Measurements from ENCODE around the gene PCDHA10.
"Not testable (repeated sequence)": the region's sequence is repeated elsewhere in the genome, so short reads cannot be mapped to it uniquely, and the experiment has no call there.

The PCDHA10 gene

DNA sequence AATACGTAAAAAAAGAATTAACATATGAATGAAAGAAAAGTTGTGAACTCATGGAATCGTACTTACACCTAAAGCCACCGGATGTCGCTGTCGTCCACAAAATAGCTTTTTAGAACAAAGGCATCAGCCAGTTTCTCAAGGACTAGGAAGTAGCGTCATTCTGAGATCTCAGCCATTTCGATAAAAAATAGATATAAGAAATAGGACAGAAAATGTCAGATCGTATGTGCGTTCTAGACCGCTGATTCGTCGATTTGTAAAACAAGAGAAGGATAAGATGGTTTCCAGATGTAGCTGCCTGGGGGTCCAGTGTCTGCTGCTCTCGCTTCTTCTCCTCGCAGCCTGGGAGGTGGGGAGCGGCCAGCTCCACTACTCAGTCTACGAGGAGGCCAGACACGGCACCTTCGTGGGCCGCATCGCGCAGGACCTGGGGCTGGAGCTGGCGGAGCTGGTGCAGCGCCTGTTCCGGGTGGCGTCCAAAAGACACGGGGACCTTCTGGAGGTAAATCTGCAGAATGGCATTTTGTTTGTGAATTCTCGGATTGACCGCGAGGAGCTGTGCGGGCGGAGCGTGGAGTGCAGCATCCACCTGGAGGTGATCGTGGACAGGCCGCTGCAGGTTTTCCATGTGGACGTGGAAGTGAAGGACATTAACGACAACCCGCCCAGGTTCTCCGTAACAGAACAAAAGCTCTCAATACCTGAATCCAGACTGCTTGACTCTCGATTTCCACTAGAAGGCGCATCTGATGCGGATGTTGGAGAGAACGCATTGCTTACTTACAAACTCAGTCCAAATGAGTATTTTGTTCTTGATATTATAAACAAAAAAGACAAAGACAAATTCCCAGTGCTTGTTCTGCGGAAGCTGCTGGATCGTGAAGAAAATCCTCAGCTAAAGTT, at the start of gene PCDHA10:
PCDHA10 (plus strand) TSS at position 126 of the 903 bp plus-strand sequence; CDS start at position 278, 152 bp downstream.
- Histone ChIP-seq H3K4me1 (ENCODE audit: control insufficient read depth in 1 of 2, insufficient read depth in 2 of 2, low read length in 2 of 2) (no peaks in the 10 kb centered on the region), H3K9me3 (ENCODE audit: control insufficient read depth in 1 of 2, low read length in 2 of 2) (peaks cover 3 to 5% of the 10 kb centered on the region in 2 donors), H3K27me3 (ENCODE audit: low read depth, low read length) (no peaks in the 10 kb centered on the region), H3K4me3 (ENCODE audit: low read depth in 1 of 2, low read length in 2 of 2) (peak within 1 kb of the TSS in 1 of 2 donors; percentile 23), H3K36me3 (ENCODE audit: control insufficient read depth in 1 of 2, insufficient read depth in 2 of 2, low read length in 2 of 2) (no peaks in the 10 kb centered on the region), H3K27ac (ENCODE audit: low read length) (no peak within 1 kb of the TSS)

- Histone ChIP-seq H3K36me3 (ENCODE audit: control insufficient read depth in 1 of 2, insufficient read depth in 2 of 2, low read length in 2 of 2) (no peaks in the 10 kb centered on the region), H3K4me3 (ENCODE audit: low read depth in 1 of 2, low read length in 2 of 2) (peak within 1 kb of the TSS; percentile 44 to 62), H3K27me3 (ENCODE audit: low read depth, low read length) (no peaks in the 10 kb centered on the region), H3K9me3 (ENCODE audit: control insufficient read depth in 1 of 2, low read length in 2 of 2) (peaks cover under 1 to 45% of the 10 kb centered on the region in 2 donors), H3K4me1 (ENCODE audit: control insufficient read depth in 1 of 2, insufficient read depth in 2 of 2, low read length in 2 of 2) (no peaks in the 10 kb centered on the region), H3K27ac (ENCODE audit: low read length) (no peak within 1 kb of the TSS)
These were observed 48.6 kb upstream of the PCDHA10 start, which contains the start of gene PCDHA4 for GRCh38 chr5:140806834-140807775. PCDHA4 (plus strand) TSS chr5:140807068.

DNA sequence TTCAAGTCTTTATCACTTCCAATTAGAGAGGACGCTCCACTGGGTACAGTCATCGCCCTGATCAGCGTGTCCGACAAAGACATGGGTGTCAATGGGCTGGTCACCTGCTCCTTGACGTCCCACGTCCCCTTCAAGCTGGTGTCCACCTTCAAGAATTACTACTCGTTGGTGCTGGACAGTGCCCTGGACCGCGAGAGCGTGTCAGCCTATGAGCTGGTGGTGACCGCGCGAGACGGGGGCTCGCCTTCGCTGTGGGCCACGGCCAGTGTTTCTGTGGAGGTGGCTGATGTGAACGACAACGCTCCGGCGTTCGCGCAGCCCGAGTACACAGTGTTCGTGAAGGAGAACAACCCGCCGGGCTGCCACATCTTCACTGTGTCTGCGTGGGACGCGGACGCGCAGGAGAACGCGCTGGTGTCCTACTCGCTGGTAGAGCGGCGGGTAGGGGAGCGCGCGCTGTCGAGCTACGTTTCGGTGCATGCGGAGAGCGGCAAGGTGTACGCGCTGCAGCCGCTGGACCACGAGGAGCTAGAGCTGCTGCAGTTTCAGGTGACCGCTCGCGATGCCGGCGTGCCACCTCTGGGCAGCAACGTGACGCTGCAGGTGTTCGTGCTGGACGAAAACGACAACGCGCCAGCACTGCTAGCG, 47.3 kb upstream of the PCDHA10 start:
- peaks cover 0 to 34% of the 10 kb centered on the region in 2 donors for H3K9me3 ChIP-seq (ENCODE audit: control insufficient read depth in 1 of 2, low read length in 2 of 2)
- H3K27me3 ChIP-seq (ENCODE audit: low read depth, low read length); H3K4me1 ChIP-seq (ENCODE audit: control insufficient read depth in 1 of 2, insufficient read depth in 2 of 2, low read length in 2 of 2); H3K36me3 ChIP-seq (ENCODE audit: control insufficient read depth in 1 of 2, insufficient read depth in 2 of 2, low read length in 2 of 2); H3K27ac ChIP-seq (ENCODE audit: low read length): not testable (repeated sequence)
- H3K4me3 ChIP-seq (ENCODE audit: low read depth in 1 of 2, low read length in 2 of 2), result peak overlapping the region in 1 of 2 donors; percentile 20

DNA sequence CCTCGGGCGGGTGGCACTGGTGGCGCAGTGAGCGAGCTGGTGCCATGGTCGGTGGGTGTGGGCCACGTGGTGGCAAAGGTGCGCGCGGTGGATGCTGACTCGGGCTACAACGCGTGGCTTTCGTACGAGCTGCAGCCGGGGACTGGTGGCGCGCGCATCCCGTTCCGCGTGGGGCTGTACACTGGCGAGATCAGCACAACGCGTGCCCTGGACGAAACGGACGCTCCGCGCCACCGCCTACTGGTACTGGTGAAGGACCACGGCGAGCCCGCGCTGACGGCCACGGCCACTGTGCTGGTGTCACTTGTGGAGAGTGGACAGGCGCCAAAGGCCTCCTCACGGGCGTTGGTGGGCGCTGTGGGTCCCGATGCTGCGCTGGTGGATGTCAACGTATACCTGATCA, 46.8 kb upstream of the PCDHA10 start:
- H3K27ac ChIP-seq (ENCODE audit: low read length), result no peak overlapping the region
- no peaks in the 10 kb centered on the region for H3K27me3 ChIP-seq (ENCODE audit: low read depth, low read length)
- H3K4me3 ChIP-seq (ENCODE audit: low read depth in 1 of 2, low read length in 2 of 2), result peak overlapping the region in 1 of 2 donors; percentile 20
- H3K9me3 ChIP-seq (ENCODE audit: control insufficient read depth in 1 of 2, low read length in 2 of 2), result peaks cover 0 to 36% of the 10 kb centered on the region in 2 donors
- no peaks in the 10 kb centered on the region for H3K4me1 ChIP-seq (ENCODE audit: control insufficient read depth in 1 of 2, insufficient read depth in 2 of 2, low read length in 2 of 2)
- no peaks in the 10 kb centered on the region for H3K36me3 ChIP-seq (ENCODE audit: control insufficient read depth in 1 of 2, insufficient read depth in 2 of 2, low read length in 2 of 2)

DNA sequence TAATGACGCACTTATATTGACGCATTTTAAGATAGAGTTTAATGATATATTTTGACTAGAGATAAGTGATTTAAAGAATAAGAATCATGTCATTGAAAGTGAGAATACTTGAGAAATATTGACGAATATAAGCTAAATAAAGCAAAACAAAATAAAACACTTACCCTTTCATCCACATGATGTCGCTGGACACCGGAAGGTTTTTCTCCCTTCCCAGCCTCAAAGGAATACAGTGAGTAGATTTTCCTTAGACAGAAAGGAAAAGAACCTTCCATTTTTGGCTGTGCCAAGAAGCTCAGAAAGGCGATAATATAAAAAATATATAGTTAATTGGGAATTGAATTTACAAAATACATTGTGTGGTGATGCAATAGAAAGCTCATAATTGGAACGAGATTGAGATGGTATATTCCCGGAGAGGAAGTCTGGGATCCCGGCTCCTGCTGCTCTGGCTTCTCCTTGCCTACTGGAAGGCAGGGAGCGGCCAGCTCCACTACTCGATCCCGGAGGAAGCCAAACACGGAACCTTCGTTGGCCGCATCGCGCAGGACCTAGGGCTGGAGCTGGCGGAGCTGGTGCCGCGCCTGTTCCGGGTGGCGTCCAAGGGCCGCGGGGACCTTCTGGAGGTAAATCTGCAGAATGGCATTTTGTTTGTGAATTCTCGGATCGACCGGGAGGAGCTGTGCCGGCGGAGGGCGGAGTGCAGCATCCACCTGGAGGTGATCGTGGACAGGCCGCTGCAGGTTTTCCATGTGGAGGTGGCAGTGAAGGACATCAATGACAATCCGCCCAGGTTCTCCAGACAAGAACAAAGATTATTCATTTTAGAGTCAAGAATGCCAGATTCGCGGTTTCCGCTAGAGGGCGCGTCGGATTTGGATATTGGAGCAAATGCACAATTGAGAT, 34.1 kb upstream of the PCDHA10 start, which contains the start of gene PCDHA5:
PCDHA5 (plus strand) TSS at position 239 of the 906 bp plus-strand sequence.
- Histone ChIP-seq H3K36me3 (ENCODE audit: control insufficient read depth in 1 of 2, insufficient read depth in 2 of 2, low read length in 2 of 2) (no peaks in the 10 kb centered on the region), H3K4me1 (ENCODE audit: control insufficient read depth in 1 of 2, insufficient read depth in 2 of 2, low read length in 2 of 2) (no peaks in the 10 kb centered on the region), H3K27me3 (ENCODE audit: low read depth, low read length) (no peaks in the 10 kb centered on the region), H3K9me3 (ENCODE audit: control insufficient read depth in 1 of 2, low read length in 2 of 2) (peaks cover 0 to 26% of the 10 kb centered on the region in 2 donors), H3K4me3 (ENCODE audit: low read depth in 1 of 2, low read length in 2 of 2) (peak within 1 kb of the TSS in 1 of 2 donors; percentile 42), H3K27ac (ENCODE audit: low read length) (no peak within 1 kb of the TSS)

GRCh38 chr5:140822281-140822629, 33.4 kb upstream of the PCDHA10 start:
- Histone ChIP-seq H3K36me3 (ENCODE audit: control insufficient read depth in 1 of 2, insufficient read depth in 2 of 2, low read length in 2 of 2) (no peaks in the 10 kb centered on the region), H3K27me3 (ENCODE audit: low read depth, low read length) (no peaks in the 10 kb centered on the region), H3K4me3 (ENCODE audit: low read depth in 1 of 2, low read length in 2 of 2) (no peak overlapping the region), H3K9me3 (ENCODE audit: control insufficient read depth in 1 of 2, low read length in 2 of 2) (peaks cover 0 to 20% of the 10 kb centered on the region in 2 donors), H3K27ac (ENCODE audit: low read length) (no peak overlapping the region), H3K4me1 (ENCODE audit: control insufficient read depth in 1 of 2, insufficient read depth in 2 of 2, low read length in 2 of 2) (no peaks in the 10 kb centered on the region)

DNA sequence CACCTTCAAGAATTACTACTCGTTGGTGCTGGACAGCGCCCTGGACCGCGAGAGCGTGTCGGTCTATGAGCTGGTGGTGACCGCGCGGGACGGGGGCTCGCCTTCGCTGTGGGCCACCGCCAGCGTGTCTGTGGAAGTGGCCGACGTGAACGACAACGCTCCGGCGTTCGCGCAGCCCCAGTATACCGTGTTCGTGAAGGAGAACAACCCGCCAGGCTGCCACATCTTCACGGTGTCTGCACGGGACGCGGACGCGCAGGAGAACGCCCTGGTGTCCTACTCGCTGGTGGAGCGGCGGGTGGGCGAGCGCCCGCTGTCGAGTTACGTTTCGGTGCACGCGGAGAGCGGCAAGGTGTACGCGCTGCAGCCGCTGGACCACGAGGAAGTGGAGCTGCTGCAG, 32.7 kb upstream of the PCDHA10 start:
- H3K9me3 ChIP-seq (ENCODE audit: control insufficient read depth in 1 of 2, low read length in 2 of 2), result peaks cover 0 to 24% of the 10 kb centered on the region in 2 donors
- not testable (repeated sequence) for H3K27me3 ChIP-seq (ENCODE audit: low read depth, low read length)

DNA sequence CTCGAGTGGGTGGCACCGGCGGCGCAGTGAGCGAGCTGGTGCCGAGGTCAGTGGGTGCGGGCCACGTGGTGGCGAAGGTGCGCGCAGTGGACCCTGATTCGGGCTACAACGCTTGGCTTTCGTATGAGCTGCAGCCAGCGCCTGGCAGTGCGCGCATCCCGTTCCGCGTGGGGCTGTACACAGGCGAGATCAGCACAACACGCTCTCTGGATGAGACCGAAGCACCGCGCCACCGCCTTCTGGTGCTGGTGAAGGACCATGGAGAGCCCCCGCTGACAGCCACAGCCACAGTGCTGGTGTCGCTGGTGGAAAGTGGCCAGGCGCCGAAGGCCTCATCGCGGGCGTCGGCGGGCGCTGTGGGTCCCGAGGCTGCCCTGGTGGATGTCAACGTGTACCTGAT, 32.2 kb upstream of the PCDHA10 start:
- no peaks in the 10 kb centered on the region for H3K36me3 ChIP-seq (ENCODE audit: control insufficient read depth in 1 of 2, insufficient read depth in 2 of 2, low read length in 2 of 2)
- H3K9me3 ChIP-seq (ENCODE audit: control insufficient read depth in 1 of 2, low read length in 2 of 2), result peaks cover 0 to 29% of the 10 kb centered on the region in 2 donors
- no peaks in the 10 kb centered on the region for H3K27me3 ChIP-seq (ENCODE audit: low read depth, low read length)
- H3K4me3 ChIP-seq (ENCODE audit: low read depth in 1 of 2, low read length in 2 of 2), result peak overlapping the region in 1 of 2 donors; percentile 24
- H3K4me1 ChIP-seq (ENCODE audit: control insufficient read depth in 1 of 2, insufficient read depth in 2 of 2, low read length in 2 of 2), result no peaks in the 10 kb centered on the region
- no peak overlapping the region for H3K27ac ChIP-seq (ENCODE audit: low read length)

More for the DNA sequence above, 32.7 kb upstream of the PCDHA10 start:
- H3K4me3 ChIP-seq (ENCODE audit: low read depth in 1 of 2, low read length in 2 of 2), result peak overlapping the region in 1 of 2 donors; percentile 24
- not testable (repeated sequence) for H3K36me3 ChIP-seq (ENCODE audit: control insufficient read depth in 1 of 2, insufficient read depth in 2 of 2, low read length in 2 of 2); H3K4me1 ChIP-seq (ENCODE audit: control insufficient read depth in 1 of 2, insufficient read depth in 2 of 2, low read length in 2 of 2); H3K27ac ChIP-seq (ENCODE audit: low read length)

DNA sequence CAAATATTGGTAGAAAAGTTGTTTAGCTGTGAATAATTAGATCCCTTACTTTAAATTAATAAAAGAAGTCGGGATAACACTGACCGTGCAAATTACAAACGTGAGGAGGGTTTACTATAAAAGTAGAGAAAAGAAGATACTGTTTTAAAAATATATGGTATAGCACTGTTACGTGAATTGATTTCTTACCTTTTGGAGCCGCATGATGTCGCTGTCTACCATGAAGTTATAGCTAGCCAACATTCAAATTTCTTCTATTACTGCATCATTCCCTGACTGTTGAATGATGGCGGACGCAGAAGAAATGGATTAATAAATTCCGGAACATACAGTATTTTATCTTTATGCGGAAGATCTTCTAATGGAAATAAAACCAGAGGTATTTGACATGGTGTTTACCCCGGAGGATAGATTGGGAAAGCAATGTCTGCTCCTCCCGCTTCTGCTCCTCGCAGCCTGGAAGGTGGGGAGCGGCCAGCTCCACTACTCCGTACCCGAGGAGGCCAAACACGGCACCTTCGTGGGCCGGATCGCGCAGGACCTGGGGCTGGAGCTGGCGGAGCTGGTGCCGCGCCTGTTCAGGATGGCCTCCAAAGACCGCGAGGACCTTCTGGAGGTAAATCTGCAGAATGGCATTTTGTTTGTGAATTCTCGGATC, 27.9 kb upstream of the PCDHA10 start, which contains the start of gene PCDHA6:
PCDHA6 (plus strand) TSS at position 257 of the 658 bp plus-strand sequence; CDS start at position 389, 132 bp downstream.
- Histone ChIP-seq H3K4me3 (ENCODE audit: low read depth in 1 of 2, low read length in 2 of 2) (peak within 1 kb of the TSS in 1 of 2 donors; percentile 44), H3K36me3 (ENCODE audit: control insufficient read depth in 1 of 2, insufficient read depth in 2 of 2, low read length in 2 of 2) (no peaks in the 10 kb centered on the region), H3K27ac (ENCODE audit: low read length) (no peak within 1 kb of the TSS), H3K9me3 (ENCODE audit: control insufficient read depth in 1 of 2, low read length in 2 of 2) (peaks cover 7 to 37% of the 10 kb centered on the region in 2 donors), H3K4me1 (ENCODE audit: control insufficient read depth in 1 of 2, insufficient read depth in 2 of 2, low read length in 2 of 2) (no peaks in the 10 kb centered on the region), H3K27me3 (ENCODE audit: low read depth, low read length) (no peaks in the 10 kb centered on the region)

Measured in muscle layer of duodenum (tissue), 2 donors.